HepG2 (cell line): ENCODE measurements around the gene NPHP4. TPM values are rescaled to one million over a fixed set of nuclear protein-coding genes. Genes with fewer than 3 reads are reported as not detected.

Experiments used
- CBFB ChIP-seq: sonication (generic); formaldehyde crosslinking; IDR thresholded peaks from 2 replicates; pipeline ENCODE4 v1.4.0; 2020; ENCODE audit warnings: missing genetic modification reagents
- ELF3 ChIP-seq: IDR thresholded peaks from 2 replicates; pipeline ENCODE4 v1.6.1; 2016; ENCODE audit warnings: missing genetic modification reagents, missing compliant biosample characterization
- KDM4B ChIP-seq: sonication (generic); formaldehyde crosslinking; IDR thresholded peaks from 2 replicates; pipeline ENCODE4 v1.4.0; 2020; ENCODE audit warnings: missing genetic modification reagents
- KDM5B ChIP-seq: sonication (generic); formaldehyde crosslinking; IDR thresholded peaks from 2 replicates; pipeline ENCODE4 v1.4.0; 2020; ENCODE audit warnings: missing genetic modification reagents, mild to moderate bottlenecking, borderline replicate concordance
- KLF13 ChIP-seq: sonication (generic); formaldehyde crosslinking; IDR thresholded peaks from 2 replicates; pipeline ENCODE4 v1.4.0; 2020; ENCODE audit warnings: mild to moderate bottlenecking, missing genetic modification reagents
- KLF15 ChIP-seq: sonication (generic); formaldehyde crosslinking; IDR thresholded peaks from 2 replicates; pipeline ENCODE4 v1.8.1; 2023; ENCODE audit warnings: borderline replicate concordance, mild to moderate bottlenecking, inconsistent platforms, missing genetic modification reagents, mixed read lengths
- PCBP1 ChIP-seq: fragments of 200-400 bp; formaldehyde crosslinking; IDR thresholded peaks from 2 replicates; pipeline ENCODE4 v1.6.1; 2017; ENCODE audit warnings: mild to moderate bottlenecking, low read depth, low read length, borderline replicate concordance
- POLR2G ChIP-seq: fragments of 200-400 bp; formaldehyde crosslinking; IDR thresholded peaks from 2 replicates; pipeline ENCODE4 v1.6.1; 2018; ENCODE audit warnings: mild to moderate bottlenecking, low read depth, low read length, moderate library complexity
- RXRA ChIP-seq: sonication (generic); formaldehyde crosslinking; IDR thresholded peaks from 2 replicates; pipeline ENCODE4 v1.5.1; 2020; ENCODE audit warnings: missing genetic modification reagents
- SALL1 ChIP-seq: sonication (generic); formaldehyde crosslinking; IDR thresholded peaks from 2 replicates; pipeline ENCODE4 v1.8.0; 2022; ENCODE audit warnings: mild to moderate bottlenecking, missing genetic modification reagents
- SMC3 ChIP-seq: IDR thresholded peaks from 2 replicates; pipeline ENCODE4 v1.6.1; 2011; ENCODE audit warnings: low read length, improper control_type of control experiment
- SNAI1 ChIP-seq: sonication (generic); formaldehyde crosslinking; IDR thresholded peaks from 2 replicates; pipeline ENCODE4 v1.5.0; 2020; ENCODE audit warnings: mild to moderate bottlenecking, missing genetic modification reagents, borderline replicate concordance
- ZFP37 ChIP-seq: sonication (generic); formaldehyde crosslinking; IDR thresholded peaks from 2 replicates; pipeline ENCODE4 v1.4.0; 2020; ENCODE audit warnings: missing genetic modification reagents, borderline replicate concordance
- ZNF121 ChIP-seq: sonication (generic); formaldehyde crosslinking; IDR thresholded peaks from 2 replicates; pipeline ENCODE4 v1.5.0; 2020; ENCODE audit warnings: mild to moderate bottlenecking, missing genetic modification reagents
- ZNF335 ChIP-seq: sonication (generic); formaldehyde crosslinking; IDR thresholded peaks from 2 replicates; pipeline ENCODE4 v1.4.0; 2020; ENCODE audit warnings: missing genetic modification reagents
- ZNF543 ChIP-seq: sonication (generic); formaldehyde crosslinking; IDR thresholded peaks from 2 replicates; pipeline ENCODE4 v1.4.0; 2020; ENCODE audit warnings: mild to moderate bottlenecking, missing genetic modification reagents
- ZNF547 ChIP-seq: sonication (generic); formaldehyde crosslinking; IDR thresholded peaks from 2 replicates; pipeline ENCODE4 v1.5.1; 2020; ENCODE audit warnings: mild to moderate bottlenecking, missing genetic modification reagents
- polyA plus RNA-seq, 8 experiments: library from polyadenylated mRNA; depleted of rRNA in 3 of 8; stranded (reverse) in 7 of 8; unstranded in 1 of 8; fragments of >200 nt; fragmentation: Illumina TruSeq in 4 of 8; extraction: Trizol in 4 of 8; gene quantifications; 2 replicates each; pipeline versions ENCODE4 v1.2.1 to v1.2.3, GENCODE V29; 2011 to 2016; ENCODE audit warnings: low read depth in 4 of 8, missing spikeins in 1 of 8, mixed read lengths in 1 of 8; ENCODE audit not compliant: insufficient read depth in 1 of 8
- total RNA-seq, 5 experiments: library from RNA; depleted of rRNA; stranded (reverse); fragments of >200 nt; fragmentation: Illumina TruSeq; extraction: Trizol; gene quantifications; 2 replicates each; pipeline ENCODE4 v1.2.3, GENCODE V29; 2016; ENCODE audit warnings: low read depth in 1 of 5
- TF ChIP-seq, protein P1 (sequence below): sonication (generic); formaldehyde crosslinking; IDR thresholded peaks from 2 replicates; pipeline ENCODE4 v1.9.0; 2021; ENCODE audit warnings: missing genetic modification reagents, borderline replicate concordance
- TF ChIP-seq, protein P2 (sequence below): IDR thresholded peaks from 2 replicates; pipeline ENCODE4 v1.6.1; 2012; ENCODE audit warnings: low read depth, low read length, improper control_type of control experiment
- TF ChIP-seq, protein P3 (sequence below): sonication (generic); formaldehyde crosslinking; IDR thresholded peaks from 2 replicates; pipeline ENCODE4 v1.8.1; 2023; ENCODE audit warnings: missing genetic modification reagents, inconsistent platforms, borderline replicate concordance
- TF ChIP-seq, protein P4 (sequence below): sonication (generic); formaldehyde crosslinking; IDR thresholded peaks from 2 replicates; pipeline ENCODE4 v1.5.0; 2020; ENCODE audit warnings: mild to moderate bottlenecking, missing genetic modification reagents
- TF ChIP-seq, protein P5 (sequence below): sonication (generic); formaldehyde crosslinking; IDR thresholded peaks from 2 replicates; pipeline ENCODE4 v1.9.0; 2022; ENCODE audit warnings: missing genetic modification reagents, mild to moderate bottlenecking, borderline replicate concordance

NPHP4 gene
- total and polyA plus RNA-seq, 2 of the 13 experiments (the other 11 are each of a cell fraction or from before 2014, with no cell fraction given): 4.4 to 6.8 TPM

DNA sequence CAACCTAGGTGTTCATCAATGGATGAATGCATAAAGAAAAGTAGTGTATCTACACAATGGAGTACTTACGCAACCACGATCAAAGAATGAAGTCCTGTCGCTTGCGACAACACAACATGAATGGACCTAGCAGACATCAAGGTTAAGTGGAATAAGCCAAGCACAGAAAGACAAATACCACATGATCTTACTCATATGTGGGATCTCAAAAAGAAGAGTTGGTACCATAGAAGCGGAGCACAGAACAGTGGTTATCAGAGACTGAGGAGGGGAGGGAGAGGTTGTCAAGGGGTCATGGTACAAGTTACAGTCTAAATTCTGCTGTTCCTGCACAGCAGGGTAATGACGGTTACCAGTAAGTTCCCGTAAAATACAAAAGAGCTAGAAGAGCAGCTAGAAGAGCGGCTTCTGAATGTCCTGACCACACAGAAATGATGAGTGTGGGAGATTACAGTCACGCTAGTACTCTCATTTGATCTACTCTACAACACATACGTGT lies 36.7 kb downstream of the NPHP4 start (continued):
- TF ChIP-seq, protein P1, sequence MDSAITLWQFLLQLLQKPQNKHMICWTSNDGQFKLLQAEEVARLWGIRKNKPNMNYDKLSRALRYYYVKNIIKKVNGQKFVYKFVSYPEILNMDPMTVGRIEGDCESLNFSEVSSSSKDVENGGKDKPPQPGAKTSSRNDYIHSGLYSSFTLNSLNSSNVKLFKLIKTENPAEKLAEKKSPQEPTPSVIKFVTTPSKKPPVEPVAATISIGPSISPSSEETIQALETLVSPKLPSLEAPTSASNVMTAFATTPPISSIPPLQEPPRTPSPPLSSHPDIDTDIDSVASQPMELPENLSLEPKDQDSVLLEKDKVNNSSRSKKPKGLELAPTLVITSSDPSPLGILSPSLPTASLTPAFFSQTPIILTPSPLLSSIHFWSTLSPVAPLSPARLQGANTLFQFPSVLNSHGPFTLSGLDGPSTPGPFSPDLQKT (CRISPR knock-in tag): no peak
- TF ChIP-seq KDM5B (CRISPR knock-in tag): no peak
- no peak for TF ChIP-seq ZNF547 (CRISPR knock-in tag)
- TF ChIP-seq CBFB (CRISPR knock-in tag): 0 out of 2 replicates have a peak, but pooled peaks have one; percentile 38
- TF ChIP-seq KDM4B (CRISPR knock-in tag): 0 out of 2 replicates have a peak, but pooled peaks have one; percentile 66
- no peak for TF ChIP-seq ZNF121 (CRISPR knock-in tag)
- TF ChIP-seq RXRA (CRISPR knock-in tag): peak; percentile 75; the same call in 1 of the 2 replicates
- no peak for TF ChIP-seq PCBP1
- TF ChIP-seq, protein P2, sequence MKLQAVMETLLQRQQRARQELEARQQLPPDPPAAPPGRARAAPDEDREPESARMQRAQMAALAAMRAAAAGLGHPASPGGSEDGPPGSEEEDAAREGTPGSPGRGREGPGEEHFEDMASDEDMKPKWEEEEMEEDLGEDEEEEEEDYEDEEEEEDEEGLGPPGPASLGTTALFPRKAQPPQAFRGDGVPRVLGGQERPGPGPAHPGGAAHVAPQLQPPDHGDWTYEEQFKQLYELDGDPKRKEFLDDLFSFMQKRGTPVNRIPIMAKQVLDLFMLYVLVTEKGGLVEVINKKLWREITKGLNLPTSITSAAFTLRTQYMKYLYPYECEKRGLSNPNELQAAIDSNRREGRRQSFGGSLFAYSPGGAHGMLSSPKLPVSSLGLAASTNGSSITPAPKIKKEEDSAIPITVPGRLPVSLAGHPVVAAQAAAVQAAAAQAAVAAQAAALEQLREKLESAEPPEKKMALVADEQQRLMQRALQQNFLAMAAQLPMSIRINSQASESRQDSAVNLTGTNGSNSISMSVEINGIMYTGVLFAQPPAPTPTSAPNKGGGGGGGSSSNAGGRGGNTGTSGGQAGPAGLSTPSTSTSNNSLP: peak; percentile 95
- TF ChIP-seq ZNF335 (CRISPR knock-in tag): peak; percentile 48; the same call in 1 of the 2 replicates
- TF ChIP-seq KLF15 (CRISPR knock-in tag): no peak
- TF ChIP-seq SNAI1: no peak
- TF ChIP-seq ELF3 (CRISPR knock-in tag): peak; percentile 83
- TF ChIP-seq ZFP37 (CRISPR knock-in tag): peak; percentile 64; the same call in 1 of the 2 replicates
- no peak for TF ChIP-seq KLF13 (CRISPR knock-in tag)
- no peak for TF ChIP-seq SMC3
- TF ChIP-seq, protein P3, sequence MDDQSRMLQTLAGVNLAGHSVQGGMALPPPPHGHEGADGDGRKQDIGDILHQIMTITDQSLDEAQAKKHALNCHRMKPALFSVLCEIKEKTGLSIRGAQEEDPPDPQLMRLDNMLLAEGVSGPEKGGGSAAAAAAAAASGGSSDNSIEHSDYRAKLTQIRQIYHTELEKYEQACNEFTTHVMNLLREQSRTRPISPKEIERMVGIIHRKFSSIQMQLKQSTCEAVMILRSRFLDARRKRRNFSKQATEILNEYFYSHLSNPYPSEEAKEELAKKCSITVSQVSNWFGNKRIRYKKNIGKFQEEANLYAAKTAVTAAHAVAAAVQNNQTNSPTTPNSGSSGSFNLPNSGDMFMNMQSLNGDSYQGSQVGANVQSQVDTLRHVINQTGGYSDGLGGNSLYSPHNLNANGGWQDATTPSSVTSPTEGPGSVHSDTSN (CRISPR knock-in tag): no peak
- no peak for TF ChIP-seq ZNF543 (CRISPR knock-in tag)
- TF ChIP-seq SALL1 (CRISPR knock-in tag): peak; percentile 84; the same call in 1 of the 2 replicates
- TF ChIP-seq, protein P4, sequence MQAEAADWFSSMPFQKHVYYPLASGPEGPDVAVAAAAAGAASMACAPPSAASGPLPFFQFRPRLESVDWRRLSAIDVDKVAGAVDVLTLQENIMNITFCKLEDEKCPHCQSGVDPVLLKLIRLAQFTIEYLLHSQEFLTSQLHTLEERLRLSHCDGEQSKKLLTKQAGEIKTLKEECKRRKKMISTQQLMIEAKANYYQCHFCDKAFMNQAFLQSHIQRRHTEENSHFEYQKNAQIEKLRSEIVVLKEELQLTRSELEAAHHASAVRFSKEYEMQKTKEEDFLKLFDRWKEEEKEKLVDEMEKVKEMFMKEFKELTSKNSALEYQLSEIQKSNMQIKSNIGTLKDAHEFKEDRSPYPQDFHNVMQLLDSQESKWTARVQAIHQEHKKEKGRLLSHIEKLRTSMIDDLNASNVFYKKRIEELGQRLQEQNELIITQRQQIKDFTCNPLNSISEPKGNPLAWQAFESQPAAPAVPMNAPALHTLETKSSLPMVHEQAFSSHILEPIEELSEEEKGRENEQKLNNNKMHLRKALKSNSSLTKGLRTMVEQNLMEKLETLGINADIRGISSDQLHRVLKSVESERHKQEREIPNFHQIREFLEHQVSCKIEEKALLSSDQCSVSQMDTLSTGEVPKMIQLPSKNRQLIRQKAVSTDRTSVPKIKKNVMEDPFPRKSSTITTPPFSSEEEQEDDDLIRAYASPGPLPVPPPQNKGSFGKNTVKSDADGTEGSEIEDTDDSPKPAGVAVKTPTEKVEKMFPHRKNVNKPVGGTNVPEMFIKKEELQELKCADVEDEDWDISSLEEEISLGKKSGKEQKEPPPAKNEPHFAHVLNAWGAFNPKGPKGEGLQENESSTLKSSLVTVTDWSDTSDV (CRISPR knock-in tag): no peak
- TF ChIP-seq, protein P5, sequence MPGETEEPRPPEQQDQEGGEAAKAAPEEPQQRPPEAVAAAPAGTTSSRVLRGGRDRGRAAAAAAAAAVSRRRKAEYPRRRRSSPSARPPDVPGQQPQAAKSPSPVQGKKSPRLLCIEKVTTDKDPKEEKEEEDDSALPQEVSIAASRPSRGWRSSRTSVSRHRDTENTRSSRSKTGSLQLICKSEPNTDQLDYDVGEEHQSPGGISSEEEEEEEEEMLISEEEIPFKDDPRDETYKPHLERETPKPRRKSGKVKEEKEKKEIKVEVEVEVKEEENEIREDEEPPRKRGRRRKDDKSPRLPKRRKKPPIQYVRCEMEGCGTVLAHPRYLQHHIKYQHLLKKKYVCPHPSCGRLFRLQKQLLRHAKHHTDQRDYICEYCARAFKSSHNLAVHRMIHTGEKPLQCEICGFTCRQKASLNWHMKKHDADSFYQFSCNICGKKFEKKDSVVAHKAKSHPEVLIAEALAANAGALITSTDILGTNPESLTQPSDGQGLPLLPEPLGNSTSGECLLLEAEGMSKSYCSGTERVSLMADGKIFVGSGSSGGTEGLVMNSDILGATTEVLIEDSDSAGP (CRISPR knock-in tag): no peak; the same call in 1 of the 2 replicates
- peak; percentile 76 for TF ChIP-seq POLR2G
